ENCODE measurements around the gene SYTL1.

SYTL1 gene

DNA sequence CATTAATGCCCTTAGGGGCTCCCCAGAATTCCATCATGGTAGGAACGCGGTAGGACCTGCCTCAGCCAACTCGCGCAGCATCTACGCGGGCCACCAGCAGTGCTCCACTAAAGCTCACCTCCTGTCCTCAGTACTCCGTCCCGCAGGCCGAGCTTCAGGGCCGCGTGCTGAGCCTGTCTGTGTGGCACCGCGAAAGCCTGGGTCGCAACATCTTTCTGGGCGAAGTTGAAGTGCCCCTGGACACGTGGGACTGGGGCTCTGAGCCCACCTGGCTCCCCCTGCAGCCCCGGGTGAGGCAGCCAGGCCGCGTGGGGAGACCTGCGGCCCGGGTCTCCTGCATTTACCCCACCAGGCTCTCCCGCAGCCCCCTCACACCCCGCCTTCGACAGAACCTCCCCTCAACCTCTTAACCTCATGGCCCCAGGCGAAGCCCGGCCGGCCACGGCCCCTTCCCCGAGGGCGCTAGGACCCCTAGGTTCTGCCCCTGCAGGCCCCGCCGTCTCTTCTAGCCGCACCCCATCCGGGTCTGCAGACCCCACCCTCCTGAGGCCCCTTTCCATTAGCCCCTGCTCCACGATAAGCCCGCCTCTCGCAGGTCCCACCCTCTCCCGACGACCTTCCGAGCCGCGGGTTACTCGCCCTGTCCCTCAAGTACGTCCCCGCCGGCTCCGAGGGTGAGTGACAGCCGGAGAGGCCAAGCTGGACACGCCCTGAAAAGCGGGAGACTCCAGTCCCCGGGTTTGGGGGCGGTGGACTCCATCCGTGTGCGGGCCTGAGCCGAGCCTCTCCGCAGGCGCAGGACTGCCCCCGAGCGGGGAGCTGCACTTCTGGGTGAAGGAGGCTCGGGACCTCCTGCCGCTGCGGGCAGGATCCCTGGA is 9.1 kb downstream of the SYTL1 start:
- in situ Hi-C loops (cut with MboI; ENCODE audit: low sequenced_read_pairs, unreplicated experiment), result no loop called here
- no peak for DNase-seq (ENCODE audit: low spot score)
- TF ChIP-seq, protein P1, sequence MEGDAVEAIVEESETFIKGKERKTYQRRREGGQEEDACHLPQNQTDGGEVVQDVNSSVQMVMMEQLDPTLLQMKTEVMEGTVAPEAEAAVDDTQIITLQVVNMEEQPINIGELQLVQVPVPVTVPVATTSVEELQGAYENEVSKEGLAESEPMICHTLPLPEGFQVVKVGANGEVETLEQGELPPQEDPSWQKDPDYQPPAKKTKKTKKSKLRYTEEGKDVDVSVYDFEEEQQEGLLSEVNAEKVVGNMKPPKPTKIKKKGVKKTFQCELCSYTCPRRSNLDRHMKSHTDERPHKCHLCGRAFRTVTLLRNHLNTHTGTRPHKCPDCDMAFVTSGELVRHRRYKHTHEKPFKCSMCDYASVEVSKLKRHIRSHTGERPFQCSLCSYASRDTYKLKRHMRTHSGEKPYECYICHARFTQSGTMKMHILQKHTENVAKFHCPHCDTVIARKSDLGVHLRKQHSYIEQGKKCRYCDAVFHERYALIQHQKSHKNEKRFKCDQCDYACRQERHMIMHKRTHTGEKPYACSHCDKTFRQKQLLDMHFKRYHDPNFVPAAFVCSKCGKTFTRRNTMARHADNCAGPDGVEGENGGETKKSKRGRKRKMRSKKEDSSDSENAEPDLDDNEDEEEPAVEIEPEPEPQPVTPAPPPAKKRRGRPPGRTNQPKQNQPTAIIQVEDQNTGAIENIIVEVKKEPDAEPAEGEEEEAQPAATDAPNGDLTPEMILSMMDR (IDR thresholded peaks at IDR 0.05; ENCODE audit: borderline replicate concordance, control extremely low read depth, extremely low read depth, insufficient read depth, missing control alignments), result no peak

DNA sequence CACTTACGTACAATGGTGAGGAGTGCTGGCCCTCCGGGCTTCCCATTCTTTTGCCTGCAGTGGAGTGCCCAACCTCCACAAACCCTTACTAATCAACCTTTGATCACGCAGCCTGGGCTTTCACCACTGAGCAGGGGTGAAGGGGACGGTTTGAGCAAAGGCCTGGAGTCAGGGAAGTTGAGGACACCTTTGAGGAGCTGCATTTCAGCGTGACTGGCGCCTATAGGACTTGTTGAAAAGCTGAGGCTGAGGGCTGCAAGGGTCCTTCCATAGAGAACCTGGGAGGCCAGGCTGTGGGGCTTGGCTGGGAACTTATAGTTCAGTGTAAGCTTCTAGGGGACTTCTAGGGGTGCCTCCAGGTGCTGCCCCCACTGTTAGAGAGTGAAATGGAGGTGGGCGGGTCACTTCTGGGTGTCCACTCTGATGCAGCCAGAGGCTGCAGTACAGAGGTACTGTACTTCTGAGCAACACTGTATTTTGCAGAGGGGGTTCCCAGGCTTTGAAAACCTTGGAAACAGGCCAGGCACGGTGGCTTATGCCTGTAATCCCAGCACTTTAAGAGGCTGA is 9.8 kb downstream of the SYTL1 start:
- in situ Hi-C loops (cut with MboI; ENCODE audit: low sequenced_read_pairs, unreplicated experiment), result no loop called here
- TF ChIP-seq, protein P1 (IDR thresholded peaks at IDR 0.05; ENCODE audit: borderline replicate concordance, control extremely low read depth, extremely low read depth, insufficient read depth, missing control alignments), result no peak
- DNase-seq (ENCODE audit: low spot score), result no peak

DNA sequence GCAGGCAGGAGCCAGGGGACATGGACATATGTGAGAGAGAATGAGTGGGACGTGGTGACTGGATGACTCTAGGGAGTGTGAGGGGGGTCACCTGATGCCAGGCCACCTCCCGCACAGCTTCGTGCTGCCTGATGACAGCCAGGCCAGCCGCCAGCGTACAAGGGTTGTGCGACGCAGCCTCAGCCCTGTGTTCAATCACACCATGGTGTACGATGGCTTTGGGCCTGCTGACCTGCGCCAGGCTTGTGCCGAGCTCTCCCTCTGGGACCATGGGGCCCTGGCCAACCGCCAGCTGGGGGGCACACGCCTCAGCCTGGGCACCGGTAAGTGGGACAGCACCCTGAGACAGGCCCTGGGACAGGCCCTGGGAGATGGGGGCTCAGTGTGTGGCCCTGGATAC is 11.3 kb downstream of the SYTL1 start:
- no peak for DNase-seq (ENCODE audit: low spot score)
- TF ChIP-seq, protein P1 (IDR thresholded peaks at IDR 0.05; ENCODE audit: borderline replicate concordance, control extremely low read depth, extremely low read depth, insufficient read depth, missing control alignments), result no peak
- in situ Hi-C loops (cut with MboI; ENCODE audit: low sequenced_read_pairs, unreplicated experiment), result no loop called here

DNA sequence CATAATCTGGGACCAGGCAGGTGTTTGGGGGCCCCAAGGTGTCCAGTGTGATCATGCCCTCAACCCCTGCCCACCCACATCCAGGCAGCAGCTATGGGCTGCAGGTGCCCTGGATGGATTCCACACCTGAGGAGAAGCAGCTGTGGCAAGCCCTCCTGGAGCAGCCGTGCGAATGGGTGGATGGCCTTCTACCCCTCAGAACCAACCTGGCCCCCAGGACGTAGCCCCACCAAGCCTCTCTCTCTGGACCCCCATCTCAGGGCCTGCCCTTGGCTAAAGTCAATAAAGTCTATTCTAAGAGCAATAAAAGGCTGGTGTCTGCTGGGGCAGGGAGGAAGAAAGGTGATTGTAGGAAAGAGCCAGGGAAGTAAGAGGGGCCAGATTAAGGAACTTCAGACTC is 11.8 kb downstream of the SYTL1 start:
- DNase-seq (ENCODE audit: low spot score), result no peak
- in situ Hi-C loops (cut with MboI; ENCODE audit: low sequenced_read_pairs, unreplicated experiment), result no loop called here

DNA sequence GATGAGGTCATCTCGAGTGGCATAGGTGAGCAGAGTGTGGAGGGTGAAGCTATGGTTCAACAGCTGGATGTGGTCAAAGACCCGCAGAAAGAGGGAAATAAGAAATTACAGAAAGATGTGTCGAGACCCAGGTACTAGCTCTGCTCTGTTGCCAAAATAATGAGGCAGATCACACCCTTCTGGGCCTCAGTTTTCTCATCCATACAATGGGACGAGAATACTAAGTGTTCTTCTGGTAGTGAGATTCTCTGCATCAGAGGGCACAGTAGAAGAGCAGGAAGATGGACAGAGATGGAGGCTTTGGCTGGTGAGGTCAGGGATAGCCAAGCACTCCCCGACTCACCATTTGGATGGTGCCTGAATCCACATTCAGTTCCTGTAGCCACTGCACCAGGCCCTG is 13.9 kb downstream of the SYTL1 start:
- in situ Hi-C loops (cut with MboI; ENCODE audit: low sequenced_read_pairs, unreplicated experiment), result no loop called here
- DNase-seq (ENCODE audit: low spot score), result no peak
- TF ChIP-seq, protein P1 (IDR thresholded peaks at IDR 0.05; ENCODE audit: borderline replicate concordance, control extremely low read depth, extremely low read depth, insufficient read depth, missing control alignments), result no peak

More for the DNA sequence above, 11.8 kb downstream of the SYTL1 start:
- TF ChIP-seq, protein P1 (IDR thresholded peaks at IDR 0.05; ENCODE audit: borderline replicate concordance, control extremely low read depth, extremely low read depth, insufficient read depth, missing control alignments), result no peak

DNA sequence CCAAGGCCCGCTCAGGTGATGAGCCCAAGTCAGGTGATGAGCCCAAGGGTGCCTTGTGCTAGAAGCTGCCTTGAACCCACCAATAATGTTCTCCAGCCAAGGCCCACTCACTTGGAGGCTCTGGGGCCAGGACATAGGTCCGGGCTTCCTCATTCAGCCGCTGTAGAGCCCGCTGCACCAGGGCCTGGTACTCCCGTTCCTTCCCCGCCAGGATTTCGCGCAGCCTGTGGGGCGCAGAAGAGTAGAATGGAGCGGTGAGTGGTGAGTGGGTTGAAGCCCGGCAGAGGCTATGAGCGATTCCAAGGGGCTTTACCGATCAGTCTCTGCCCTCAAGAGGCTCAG is 14.4 kb downstream of the SYTL1 start:
- in situ Hi-C loops (cut with MboI; ENCODE audit: low sequenced_read_pairs, unreplicated experiment), result no loop called here
- TF ChIP-seq, protein P1 (IDR thresholded peaks at IDR 0.05; ENCODE audit: borderline replicate concordance, control extremely low read depth, extremely low read depth, insufficient read depth, missing control alignments), result no peak

More for the DNA sequence above, 14.4 kb downstream of the SYTL1 start:
- DNase-seq (ENCODE audit: low spot score), result no peak

All from GM13976 (cell line).